Testis (tissue), 2 donors: ENCODE results near the gene FARP2.

Experiments
- CTCF ChIP-seq, 3 experiments: fragments of 450-650 bp in 2 of 3; fragments of 200-600 bp in 1 of 3; sonication (generic) in 1 of 3; IDR thresholded peaks; one replicate each; pipeline ENCODE4 v1.5.1; 2016 to 2019; ENCODE audit warnings: antibody characterized with exemption in 3 of 3, mild to moderate bottlenecking in 2 of 3, moderate library complexity in 1 of 3
- POLR2A ChIP-seq: fragments of 450-650 bp; IDR thresholded peaks from one replicate; pipeline ENCODE4 v1.6.1; 2017; ENCODE audit warnings: antibody characterized with exemption, mild to moderate bottlenecking, moderate library complexity

DNA sequence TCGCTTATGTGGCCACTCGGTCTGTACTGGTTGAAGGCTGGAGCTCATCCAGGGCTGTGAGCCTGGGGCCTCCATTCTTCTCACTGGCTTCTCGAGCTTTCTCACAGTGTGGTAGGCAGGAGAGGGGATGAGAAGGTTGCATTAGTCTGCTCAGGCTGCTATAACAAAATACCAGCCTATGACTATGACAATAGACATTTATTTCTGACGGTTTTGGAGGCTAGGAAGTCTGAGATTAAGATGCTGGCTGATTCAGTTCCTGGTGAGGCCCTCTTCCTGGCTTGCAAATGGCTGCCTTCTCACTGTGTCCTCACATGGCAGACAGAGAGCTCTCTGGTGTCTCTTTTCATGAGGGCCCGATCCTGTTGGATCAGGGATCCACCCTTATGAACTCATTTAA, 158.5 kb downstream of the FARP2 start:
- TF ChIP-seq CTCF (IDR thresholded peaks at IDR 0.05) = no peak
- TF ChIP-seq POLR2A = no peak
